CMK (cell line): Measurements from ENCODE around the gene TAF7.
"Not testable (repeated sequence)": the region's sequence is repeated elsewhere in the genome, so short reads cannot be mapped to it uniquely, and the experiment has no call there.

Source experiments
- DNase-seq: peaks from one replicate; pipeline ENCODE4 v3.0.0-alpha.2; 2010; ENCODE audit warnings: low read depth

TAF7 gene

DNA sequence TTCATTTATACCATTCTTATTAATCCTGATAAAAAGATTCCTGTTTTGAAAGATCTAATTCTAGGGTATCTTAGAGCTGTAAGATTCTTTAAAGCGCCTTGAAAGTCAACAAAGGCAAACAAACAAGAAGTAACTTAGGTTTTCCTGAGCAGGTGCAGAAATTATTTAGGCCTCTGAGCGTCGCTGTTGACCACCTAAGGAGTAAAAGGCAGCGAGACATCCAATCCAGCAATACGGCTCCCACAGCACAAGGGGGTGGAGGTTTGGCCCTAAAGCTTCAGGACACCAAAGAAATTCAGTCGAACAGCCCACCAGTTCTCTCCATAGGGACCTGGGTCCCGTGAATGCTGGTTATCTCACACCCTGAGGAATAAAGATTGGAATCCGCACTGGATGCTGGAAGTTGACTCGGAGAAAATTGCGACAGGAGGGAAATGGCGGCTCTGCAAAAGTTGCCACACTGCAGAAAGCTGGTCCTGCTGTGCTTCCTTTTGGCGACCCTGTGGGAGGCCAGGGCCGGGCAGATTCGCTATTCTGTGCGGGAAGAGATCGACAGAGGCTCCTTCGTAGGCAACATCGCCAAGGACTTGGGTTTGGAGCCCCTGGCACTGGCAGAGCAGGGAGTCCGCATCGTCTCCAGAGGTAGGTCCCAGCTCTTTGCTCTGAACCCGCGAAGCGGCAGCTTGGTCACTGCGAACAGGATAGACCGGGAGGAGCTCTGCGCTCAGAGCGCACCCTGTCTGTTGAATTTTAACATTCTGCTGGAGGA, 18.1 kb upstream of the TAF7 start, which contains the start of gene PCDHGA2:
TSS of gene PCDHGA2 (plus strand) at position 223 of the 769 bp plus-strand sequence.
- DNase-seq, result no peak

- not testable (repeated sequence) for DNase-seq
Observed at GRCh38 chr5:141332571-141332970, 12.0 kb upstream of the TAF7 start.

DNA sequence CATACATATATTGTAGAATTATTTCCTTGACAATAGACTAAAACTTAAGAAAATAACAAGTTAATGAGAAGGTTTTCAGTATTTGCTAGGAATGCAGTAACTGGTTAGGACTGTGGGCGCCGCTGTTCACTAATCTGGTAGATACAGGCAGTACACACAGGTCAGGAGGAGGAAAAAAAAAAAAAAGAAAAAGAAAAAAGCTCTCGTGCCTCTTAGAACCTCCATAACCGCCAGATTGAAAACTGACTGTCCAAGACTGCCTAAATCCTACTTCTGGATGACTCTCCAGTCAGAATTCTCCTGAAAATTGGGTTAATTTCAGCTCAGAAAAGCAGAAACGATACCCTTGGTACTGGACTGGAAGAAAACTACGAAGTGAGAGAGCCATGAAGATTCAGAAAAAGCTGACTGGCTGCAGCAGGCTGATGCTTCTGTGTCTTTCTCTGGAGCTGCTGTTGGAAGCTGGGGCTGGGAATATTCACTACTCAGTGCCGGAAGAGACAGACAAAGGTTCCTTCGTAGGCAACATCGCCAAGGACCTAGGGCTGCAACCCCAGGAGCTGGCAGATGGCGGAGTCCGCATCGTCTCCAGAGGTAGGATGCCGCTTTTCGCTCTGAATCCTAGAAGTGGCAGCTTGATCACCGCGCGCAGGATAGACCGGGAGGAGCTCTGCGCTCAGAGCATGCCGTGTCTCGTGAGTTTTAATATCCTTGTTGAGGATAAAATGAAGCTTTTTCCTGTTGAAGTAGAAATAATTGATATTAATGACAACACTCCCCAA, 9.9 kb upstream of the TAF7 start, which contains the start of gene PCDHGA1:
TSS of gene PCDHGA1 (plus strand) at position 216 of the 782 bp plus-strand sequence.
- DNase-seq, result no peak

DNA sequence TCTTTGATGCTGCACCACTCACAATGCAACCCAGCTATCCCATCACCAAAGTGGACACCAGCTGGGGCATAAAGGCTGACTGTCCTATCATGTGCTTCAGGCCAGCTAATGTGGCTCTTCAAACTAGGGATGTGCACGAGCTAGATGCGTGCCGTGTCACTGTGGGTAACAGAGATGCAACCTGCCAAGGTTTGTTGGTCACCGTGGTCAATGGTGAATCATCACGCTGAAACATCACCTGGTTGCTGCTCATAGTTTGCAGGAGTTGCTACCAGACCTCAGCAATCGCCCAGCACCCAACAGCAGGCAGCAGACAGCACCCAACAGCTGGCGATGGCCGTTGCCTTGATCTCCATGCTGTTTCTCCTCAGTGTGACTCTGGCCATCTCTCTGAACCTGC, 7.6 kb upstream of the TAF7 start:
- DNase-seq, result no peak

GRCh38 chr5:141326088-141326854, 5.7 kb upstream of the TAF7 start:
- DNase-seq, result no peak

DNA sequence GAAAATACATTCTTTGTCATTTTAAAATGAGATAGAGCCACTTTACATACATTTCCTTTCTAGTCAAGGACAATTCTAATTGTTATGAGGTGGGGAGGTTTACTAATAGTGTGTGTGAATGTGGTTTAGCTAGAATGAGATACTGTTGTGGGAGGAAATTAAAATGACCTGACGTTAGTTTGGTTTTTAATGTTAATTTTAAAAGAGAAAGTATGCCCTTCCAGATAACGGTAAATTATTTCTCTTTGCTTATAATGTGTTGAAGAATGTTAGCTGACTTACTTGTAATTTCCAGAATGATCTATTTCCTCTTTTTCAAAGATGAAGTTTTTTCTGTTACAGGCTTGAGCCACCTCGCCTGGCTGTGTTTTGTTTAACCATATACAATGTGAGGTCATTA, 1.7 kb upstream of the TAF7 start:
- DNase-seq, result no peak

DNA sequence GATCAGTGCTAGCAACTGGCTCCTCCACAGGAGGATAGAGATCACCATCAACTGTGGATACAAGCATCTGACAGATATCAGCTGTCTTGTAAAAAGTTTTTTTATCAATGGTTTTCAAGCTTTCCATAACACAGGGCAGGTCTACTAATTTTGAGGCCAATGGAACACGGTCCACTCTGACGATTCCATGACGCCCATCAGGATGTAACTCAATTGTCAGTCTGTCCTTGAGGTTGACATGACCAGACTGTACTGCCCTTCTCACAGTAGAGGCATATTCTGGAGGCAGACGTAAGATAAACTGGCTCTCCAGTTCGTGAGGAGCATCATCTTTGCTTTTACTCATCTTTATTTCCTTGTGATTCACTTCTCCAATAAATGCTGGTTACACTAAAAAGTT, 885 bp downstream of the TAF7 start:
- DNase-seq, result no peak

GRCh38 chr5:141319202-141319601, 1.4 kb downstream of the TAF7 start:
- DNase-seq, result no peak

DNA sequence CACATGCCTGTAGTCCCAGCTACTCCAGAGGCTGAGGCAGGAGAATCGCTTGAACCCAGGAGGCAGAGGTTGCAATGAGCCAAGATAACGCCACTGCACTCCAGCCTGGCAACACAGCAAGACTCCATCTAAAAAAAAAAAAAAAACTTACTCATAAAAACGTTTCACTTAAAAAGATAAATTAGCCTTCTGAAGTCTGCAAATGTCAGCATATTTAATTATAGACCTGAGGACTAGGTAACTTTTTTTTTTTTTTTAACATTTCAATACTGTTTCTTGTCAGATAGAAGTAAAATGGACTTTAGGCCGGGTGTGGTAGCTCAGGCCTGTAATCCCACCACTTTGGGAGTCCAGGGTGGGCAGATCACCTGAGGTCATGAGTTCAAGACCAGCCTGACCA, 3.6 kb downstream of the TAF7 start:
- not testable (repeated sequence) for DNase-seq

DNA sequence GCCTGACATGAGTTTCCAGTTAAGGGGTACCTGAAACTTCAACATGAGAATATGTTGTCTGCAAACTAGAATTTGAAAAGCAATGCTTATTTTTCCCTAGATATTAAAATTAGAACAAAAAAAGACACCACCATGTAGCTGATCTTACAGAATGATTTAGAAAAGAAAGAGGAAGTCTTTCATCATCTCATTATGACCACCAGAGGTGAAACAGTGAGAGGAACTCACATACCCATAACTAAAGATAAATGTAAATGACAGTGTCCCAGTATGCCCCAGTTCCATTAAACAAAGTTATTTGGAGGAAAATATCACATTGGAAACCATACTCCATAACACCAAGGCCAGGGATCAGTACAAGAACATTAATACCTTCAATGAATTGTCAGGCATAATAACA, 6.9 kb downstream of the TAF7 start:
- no peak for DNase-seq

GRCh38 chr5:141306630-141307029, 14.0 kb downstream of the TAF7 start:
- DNase-seq, result no peak

GRCh38 chr5:141303756-141304155, 16.8 kb downstream of the TAF7 start, which contains the start of gene SLC25A2:
Gene SLC25A2 (minus strand): TSS chr5:141304049. CDS start chr5:141303865, 184 bp downstream.
- DNase-seq, result no peak

DNA sequence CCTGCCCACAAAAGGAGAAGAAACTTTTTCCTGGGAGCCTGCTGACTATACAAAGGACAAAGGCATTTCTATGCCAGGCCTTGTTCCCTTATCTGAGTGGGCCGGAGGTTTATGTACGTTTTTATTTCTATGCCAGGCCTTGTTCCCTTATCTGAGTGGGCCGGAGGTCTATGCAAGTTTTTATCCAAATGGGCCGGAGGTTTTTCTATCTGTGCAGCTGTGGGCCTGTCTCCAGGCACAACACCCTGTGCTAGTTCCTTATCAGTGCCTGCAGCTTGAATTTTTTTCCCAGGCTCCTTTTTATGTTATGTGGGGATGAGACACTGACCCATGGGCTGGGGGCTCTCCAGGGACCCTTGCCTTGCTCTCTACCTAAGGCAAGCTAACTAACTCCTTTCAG, 22.2 kb downstream of the TAF7 start:
- DNase-seq, result peak; percentile 55

- no peak for DNase-seq
Observed at GRCh38 chr5:141272906-141273305, 47.7 kb downstream of the TAF7 start.

- no peak for DNase-seq
Observed at GRCh38 chr5:141269195-141269594, 51.4 kb downstream of the TAF7 start.
